H1 (cell line): ENCODE results near the gene LILRB1. TPM values are rescaled to one million over a fixed set of nuclear protein-coding genes. Genes with fewer than 3 reads are reported as not detected.

Source experiments
- CTCF ChIA-PET: fragments of 300-600 bp; sonication (Branson Sonifier 250); formaldehyde crosslinking; loops from one replicate; lab custom pipeline; 2021; ENCODE audit not compliant: partially characterized antibody; lab: Charles Lee
- POLR2A ChIA-PET: fragments of 300-600 bp; sonication (Branson Sonifier 250); formaldehyde crosslinking; loops from one replicate; lab custom pipeline; 2021; ENCODE audit warnings: inconsistent platforms; ENCODE audit not compliant: partially characterized antibody; lab: Charles Lee
- DNase-seq, 2 experiments: peaks; one replicate each; pipeline versions ENCODE4 v3.0.0 to v3.0.0-alpha.2; 2010 to 2022; ENCODE audit warnings: low spot score in 2 of 2, low read depth in 1 of 2, mixed read lengths in 1 of 2
- FAIRE-seq: peaks from 2 replicates; lab custom pipeline; 2011; peaks lifted over from hg19 to GRCh38; lab: Jason Lieb, UNC
- H2AFZ ChIP-seq: 2 replicates; pipeline ENCODE4 v1.8.1; 2012; ENCODE audit warnings: low read length, inconsistent platforms
- H2AK5ac ChIP-seq: 2 replicates; pipeline ENCODE4 v1.6.1; 2013; ENCODE audit warnings: low read depth, low read length
- H2BK120ac ChIP-seq: replicated peaks from 2 replicates; pipeline ENCODE3; 2013; ENCODE audit warnings: low read depth, low read length, inconsistent platforms
- H2BK12ac ChIP-seq: 2 replicates; pipeline ENCODE4 v1.6.1; 2013; ENCODE audit warnings: low read depth, low read length
- H2BK15ac ChIP-seq: 2 replicates; pipeline ENCODE4 v1.6.1; 2013; ENCODE audit warnings: low read length
- H2BK20ac ChIP-seq: 2 replicates; pipeline ENCODE4 v1.6.1; 2013; ENCODE audit warnings: low read length
- H2BK5ac ChIP-seq: 2 replicates; pipeline ENCODE4 v1.6.1; 2013; ENCODE audit warnings: low read depth, low read length
- H3K14ac ChIP-seq: 2 replicates; pipeline ENCODE4 v1.6.1; 2013; ENCODE audit warnings: inconsistent platforms; ENCODE audit not compliant: insufficient read length
- H3K18ac ChIP-seq: 2 replicates; pipeline ENCODE4 v1.6.1; 2013; ENCODE audit warnings: low read length; ENCODE audit errors: extremely low read depth
- H3K23ac ChIP-seq: 2 replicates; pipeline ENCODE4 v1.6.1; 2013; ENCODE audit warnings: inconsistent platforms; ENCODE audit not compliant: insufficient read length
- H3K23me2 ChIP-seq: 2 replicates; pipeline ENCODE4 v1.6.1; 2013; ENCODE audit warnings: low read depth, low read length
- H3K27ac ChIP-seq: 2 replicates; pipeline ENCODE4 v1.6.1; 2011; ENCODE audit warnings: low read depth, low read length, inconsistent platforms
- H3K27me3 ChIP-seq, 4 experiments: replicated peaks in 1 of 4; 1 replicate in 1 of 4; 2 replicates in 3 of 4; pipeline versions ENCODE4 v1.6.1 to v1.8.1; 2011 to 2013; ENCODE audit warnings: low read length in 3 of 4, mild to moderate bottlenecking in 3 of 4, inconsistent platforms in 2 of 4, mixed read lengths in 2 of 4, moderate library complexity in 1 of 4; ENCODE audit not compliant: control insufficient read depth in 3 of 4, insufficient read depth in 3 of 4; ENCODE audit errors: extremely low read depth in 1 of 4
- H3K36me3 ChIP-seq, 4 experiments: 2 replicates each; pipeline versions ENCODE4 v1.6.1 to v1.8.1; 2011 to 2013; ENCODE audit warnings: mild to moderate bottlenecking in 4 of 4, low read length in 3 of 4, moderate library complexity in 2 of 4, control low read depth in 1 of 4, inconsistent platforms in 1 of 4; ENCODE audit not compliant: insufficient read depth in 4 of 4, control insufficient read depth in 2 of 4
- H3K4ac ChIP-seq: replicated peaks from 2 replicates; pipeline ENCODE3; 2013; ENCODE audit warnings: low read length, low read depth, mixed read lengths, inconsistent platforms; ENCODE audit not compliant: insufficient read length
- H3K4me1 ChIP-seq, 4 experiments: replicated peaks in 1 of 4; 1 replicate in 1 of 4; 2 replicates in 3 of 4; pipeline versions ENCODE4 v1.6.1 to v1.8.1; 2011 to 2013; ENCODE audit warnings: low read length in 3 of 4, inconsistent platforms in 2 of 4, mixed read lengths in 1 of 4; ENCODE audit not compliant: insufficient read depth in 4 of 4, control insufficient read depth in 3 of 4
- H3K4me2 ChIP-seq, 2 experiments: 2 replicates each; pipeline versions ENCODE4 v1.6.1 to v1.8.1; 2011 to 2013; ENCODE audit warnings: low read depth in 2 of 2, low read length in 2 of 2, control low read depth in 1 of 2, inconsistent platforms in 1 of 2, mild to moderate bottlenecking in 1 of 2; ENCODE audit not compliant: insufficient read depth in 1 of 2
- H3K4me3 ChIP-seq, 4 experiments: fragments of 200-600, 300-600 bp in 1 of 4; sonication (generic), shearing (Covaris generic), sonication (Bioruptor Twin) in 1 of 4; 2 replicates each; pipeline versions ENCODE4 v1.5.1 to v1.8.1; 2011 to 2016; ENCODE audit warnings: low read length in 4 of 4, low read depth in 3 of 4, control low read depth in 2 of 4, inconsistent platforms in 2 of 4, mild to moderate bottlenecking in 2 of 4, mixed read lengths in 1 of 4, moderate library complexity in 1 of 4; ENCODE audit not compliant: insufficient read depth in 2 of 4; ENCODE audit errors: extremely low read depth in 1 of 4
- H3K56ac ChIP-seq: replicated peaks from 2 replicates; pipeline ENCODE3; 2013; ENCODE audit warnings: low read depth, mild to moderate bottlenecking, mixed read lengths, low read length, inconsistent platforms; ENCODE audit not compliant: insufficient read length
- H3K79me1 ChIP-seq: 2 replicates; pipeline ENCODE4 v1.6.1; 2013; ENCODE audit warnings: low read depth, low read length, control low read depth
- H3K79me2 ChIP-seq, 2 experiments: 2 replicates each; pipeline versions ENCODE4 v1.6.1 to v1.8.1; 2012 to 2013; ENCODE audit warnings: low read length in 2 of 2, mild to moderate bottlenecking in 2 of 2, inconsistent platforms in 1 of 2; ENCODE audit not compliant: insufficient read depth in 2 of 2, control insufficient read depth in 1 of 2
- H3K9ac ChIP-seq, 4 experiments: replicated peaks in 1 of 4; 1 replicate in 1 of 4; 2 replicates in 3 of 4; pipeline versions ENCODE4 v1.6.1 to v1.8.1; 2011 to 2013; ENCODE audit warnings: low read depth in 3 of 4, low read length in 3 of 4, control low read depth in 2 of 4, mild to moderate bottlenecking in 2 of 4, moderate library complexity in 2 of 4, inconsistent platforms in 1 of 4; ENCODE audit errors: extremely low read depth in 1 of 4
- H3K9me3 ChIP-seq, 2 experiments: 2 replicates each; pipeline versions ENCODE4 v1.6.1 to v1.8.1; 2012 to 2013; ENCODE audit warnings: mild to moderate bottlenecking in 2 of 2, moderate library complexity in 2 of 2, control low read depth in 1 of 2, inconsistent platforms in 1 of 2, low read depth in 1 of 2, low read length in 1 of 2, mixed read lengths in 1 of 2; ENCODE audit not compliant: insufficient read depth in 2 of 2
- H4K20me1 ChIP-seq, 2 experiments: replicated peaks in 1 of 2; 2 replicates each; pipeline versions ENCODE3 to v1.8.1; 2011 to 2013; ENCODE audit warnings: inconsistent platforms in 2 of 2, low read length in 2 of 2, mild to moderate bottlenecking in 1 of 2; ENCODE audit not compliant: insufficient read depth in 2 of 2, control insufficient read depth in 1 of 2
- H4K5ac ChIP-seq: 2 replicates; pipeline ENCODE4 v1.6.1; 2013; ENCODE audit warnings: low read length, low read depth, mixed read lengths, inconsistent platforms; ENCODE audit not compliant: insufficient read length
- H4K8ac ChIP-seq: 2 replicates; pipeline ENCODE4 v1.8.0; 2013; ENCODE audit warnings: mild to moderate bottlenecking, moderate library complexity, low read length, inconsistent platforms; ENCODE audit not compliant: insufficient read depth; ENCODE audit errors: extremely low read depth
- H4K91ac ChIP-seq: replicated peaks from 2 replicates; pipeline ENCODE3; 2013; ENCODE audit warnings: low read length, mixed read lengths, inconsistent platforms; ENCODE audit not compliant: insufficient read length
- BRCA1 ChIP-seq: IDR thresholded peaks from 2 replicates; pipeline ENCODE4 v1.6.1; 2012; ENCODE audit warnings: low read depth, low read length, improper control_type of control experiment
- CBX8 ChIP-seq: fragments of 300-800, 300-1000 bp; sonication (generic); IDR thresholded peaks from 2 replicates; pipeline ENCODE4 v1.7.1; 2016; ENCODE audit warnings: low read depth, low read length, borderline replicate concordance
- E2F6 ChIP-seq: IDR thresholded peaks from 2 replicates; pipeline ENCODE4 v1.6.1; 2012; ENCODE audit warnings: inconsistent platforms
- EP300 ChIP-seq, 2 experiments: IDR thresholded peaks; 1 replicate in 1 of 2; 2 replicates in 1 of 2; pipeline ENCODE4 v1.6.1; 2011 to 2012; ENCODE audit warnings: low read depth in 2 of 2, low read length in 2 of 2, mild to moderate bottlenecking in 2 of 2, borderline replicate concordance in 1 of 2, inconsistent platforms in 1 of 2, moderate library complexity in 1 of 2
- NANOG ChIP-seq: IDR thresholded peaks from 2 replicates; pipeline ENCODE4 v1.6.1; 2011; ENCODE audit warnings: low read length, low read depth, mild to moderate bottlenecking, inconsistent platforms; ENCODE audit not compliant: insufficient read depth, poor library complexity, severe bottlenecking
- SAP30 ChIP-seq: fragments of 300-600 bp; sonication (generic); IDR thresholded peaks from 2 replicates; pipeline ENCODE4 v1.7.1; 2012; ENCODE audit warnings: low read length, moderate library complexity, mild to moderate bottlenecking, inconsistent platforms; ENCODE audit not compliant: insufficient read depth, insufficient replicate concordance
- SUZ12 ChIP-seq: fragments of 200-600 bp; sonication (generic); IDR thresholded peaks from 2 replicates; pipeline ENCODE4 v1.6.1; 2012; ENCODE audit warnings: mild to moderate bottlenecking, inconsistent platforms, low read length, moderate library complexity, mixed read lengths
- WGBS, 2 experiments: shearing (Covaris generic) in 1 of 2; methylation state at CpG; one replicate each; pipeline versions ENCODE4 v1.1.6 to v1.1.7; 2013 to 2015; ENCODE audit warnings: low lambda C conversion rate in 2 of 2, mixed read lengths in 2 of 2, inconsistent platforms in 1 of 2, low coverage in 1 of 2, missing lambda C conversion rate in 1 of 2; ENCODE audit not compliant: insufficient replicate concordance in 2 of 2, insufficient coverage in 1 of 2, insufficient read length in 1 of 2; ENCODE audit errors: extremely low coverage in 1 of 2, missing lambda C conversion rate in 1 of 2; 5-methylcytosine and 5-hydroxymethylcytosine counted together
- polyA plus RNA-seq, 7 experiments: library from polyadenylated mRNA; depleted of rRNA in 3 of 7; stranded (reverse) in 5 of 7; unstranded in 2 of 7; fragments of >200 nt in 5 of 7; fragments of 200-250 nt in 2 of 7; gene quantifications; 1 replicate in 5 of 7; 2 replicates in 1 of 7; 4 replicates in 1 of 7; pipeline versions ENCODE4 v1.2.1 to v1.2.3, GENCODE V29; 2011 to 2013; ENCODE audit warnings: missing spikeins in 2 of 7, mixed read lengths in 2 of 7
- total RNA-seq: library from RNA; stranded (reverse); fragmentation: NEBNext Ultra II Directional; extraction: Animal tissue kit (Norgen Biotek cat#: 25700); gene quantifications from 2 replicates; pipeline ENCODE4 v1.2.1, GENCODE V29; 2021

LILRB1 gene
- total and polyA plus RNA-seq, 2 of the 8 experiments (the other 6 are each of a cell fraction or from before 2014, with no cell fraction given): not detected

- Histone ChIP-seq H3K9ac (no peak overlapping the region), H3K79me1 (no peaks in the 10 kb centered on the region), H3K4ac (no peak overlapping the region), H3K14ac (no peak overlapping the region), H2BK12ac (no peak overlapping the region), H4K20me1 (no peaks in the 10 kb centered on the region), H2BK5ac (no peak overlapping the region)
- no peak for TF ChIP-seq SAP30
- TF ChIP-seq NANOG: no peak
- TF ChIP-seq EP300 (IDR thresholded peaks at IDR 0.05; ENCODE audit: borderline replicate concordance in 1 of 2, low read depth in 2 of 2, low read length in 2 of 2): no peak
- TF ChIP-seq SUZ12: no peak
- TF ChIP-seq E2F6: no peak
- no peak for TF ChIP-seq BRCA1
- no peak for TF ChIP-seq CBX8
- TF ChIP-seq, all 59 proteins: peak for 0
- no peaks in the 10 kb centered on the region for H3K23me2 ChIP-seq
- no peak overlapping the region for H3K56ac ChIP-seq
- H3K27ac ChIP-seq: no peak overlapping the region
- no peak overlapping the region for H2AFZ ChIP-seq
- H3K9me3 ChIP-seq: peaks cover 63 to 76% of the 10 kb centered on the region in 2 experiments
- H2AK5ac ChIP-seq: no peak overlapping the region
- H3K36me3 ChIP-seq: no peaks in the 10 kb centered on the region
- FAIRE-seq: no peak
- H3K23ac ChIP-seq: no peak overlapping the region
- no peak overlapping the region for H4K8ac ChIP-seq
- H3K27me3 ChIP-seq: no peaks in the 10 kb centered on the region
- CTCF ChIA-PET: interaction anchor here (0.6 kb wide), 1 partner anchor 11 kb away, joined by 3 read pairs; no protein-coding TSS in a partner anchor
- H4K5ac ChIP-seq: no peak overlapping the region
- no peak overlapping the region for H3K4me2 ChIP-seq
- no peak overlapping the region for H2BK15ac ChIP-seq
- no peak overlapping the region for H4K91ac ChIP-seq
- H2BK120ac ChIP-seq: no peak overlapping the region
- no peaks in the 10 kb centered on the region for H3K79me2 ChIP-seq
- no peak for DNase-seq
- POLR2A ChIA-PET: no interaction called here
- no peak overlapping the region for H3K4me3 ChIP-seq
- no peak overlapping the region for H3K18ac ChIP-seq
- no peak overlapping the region for H2BK20ac ChIP-seq
- H3K4me1 ChIP-seq: no peaks in the 10 kb centered on the region
- WGBS, 2 experiments: 65% methylated on average over 8 of the region's 8 CpGs; no CpG with 5 or more reads in 1 of the 2 experiments
These were observed 3.5 kb upstream of the LILRB1 start for GRCh38 chr19:54626757-54627156.
